ENCODE results near the gene RHCG. TPM values are rescaled to one million over a fixed set of nuclear protein-coding genes. Genes with fewer than 3 reads are reported as not detected.
A peak's percentile ranks its signal among the peaks of the same experiment; 100 is the strongest.

Gene RHCG
- total RNA-seq (under 1 TPM; 0.08 to 0.19 TPM), polyA plus RNA-seq (under 1 TPM; 0.14 to 0.15 TPM)

- H3K9ac ChIP-seq (ENCODE audit: low read depth in 1 of 2, low read length in 2 of 2), result no peak within 1 kb of the TSS
- WGBS, result 6% methylated on average over 55 of the region's 55 CpGs
- no peak for TF ChIP-seq HNF4A (conservative IDR thresholded peaks at IDR 0.05)
- TF ChIP-seq EGR1 (IDR thresholded peaks at IDR 0.05; ENCODE audit: low read depth in 2 of 2), result no peak
- TF ChIP-seq FOXA1 (IDR thresholded peaks at IDR 0.05), result no peak
- TF ChIP-seq FOXA2 (IDR thresholded peaks at IDR 0.05), result no peak
- TF ChIP-seq, protein P1, sequence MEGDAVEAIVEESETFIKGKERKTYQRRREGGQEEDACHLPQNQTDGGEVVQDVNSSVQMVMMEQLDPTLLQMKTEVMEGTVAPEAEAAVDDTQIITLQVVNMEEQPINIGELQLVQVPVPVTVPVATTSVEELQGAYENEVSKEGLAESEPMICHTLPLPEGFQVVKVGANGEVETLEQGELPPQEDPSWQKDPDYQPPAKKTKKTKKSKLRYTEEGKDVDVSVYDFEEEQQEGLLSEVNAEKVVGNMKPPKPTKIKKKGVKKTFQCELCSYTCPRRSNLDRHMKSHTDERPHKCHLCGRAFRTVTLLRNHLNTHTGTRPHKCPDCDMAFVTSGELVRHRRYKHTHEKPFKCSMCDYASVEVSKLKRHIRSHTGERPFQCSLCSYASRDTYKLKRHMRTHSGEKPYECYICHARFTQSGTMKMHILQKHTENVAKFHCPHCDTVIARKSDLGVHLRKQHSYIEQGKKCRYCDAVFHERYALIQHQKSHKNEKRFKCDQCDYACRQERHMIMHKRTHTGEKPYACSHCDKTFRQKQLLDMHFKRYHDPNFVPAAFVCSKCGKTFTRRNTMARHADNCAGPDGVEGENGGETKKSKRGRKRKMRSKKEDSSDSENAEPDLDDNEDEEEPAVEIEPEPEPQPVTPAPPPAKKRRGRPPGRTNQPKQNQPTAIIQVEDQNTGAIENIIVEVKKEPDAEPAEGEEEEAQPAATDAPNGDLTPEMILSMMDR (IDR thresholded peaks at IDR 0.05; ENCODE audit: low read depth, low read length, missing input control), result peak; percentile 21
- TF ChIP-seq, protein P2, sequence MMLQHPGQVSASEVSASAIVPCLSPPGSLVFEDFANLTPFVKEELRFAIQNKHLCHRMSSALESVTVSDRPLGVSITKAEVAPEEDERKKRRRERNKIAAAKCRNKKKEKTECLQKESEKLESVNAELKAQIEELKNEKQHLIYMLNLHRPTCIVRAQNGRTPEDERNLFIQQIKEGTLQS (IDR thresholded peaks at IDR 0.05), result no peak
- TF ChIP-seq RAD21 (IDR thresholded peaks at IDR 0.05), result peak; percentile 18 to 49
- TF ChIP-seq HNF4G (IDR thresholded peaks at IDR 0.05), result no peak
- TF ChIP-seq RXRA (IDR thresholded peaks at IDR 0.05), result no peak
- H3K4me3 ChIP-seq (ENCODE audit: low read depth in 1 of 3, low read length in 3 of 3), result peak within 1 kb of the TSS in 1 of 3 donors; percentile 45
- no peaks in the 10 kb centered on the region for H3K36me3 ChIP-seq (ENCODE audit: control insufficient read depth in 4 of 4, insufficient read depth in 3 of 4, low read depth in 1 of 4, low read length in 3 of 4)
- H3K27ac ChIP-seq (ENCODE audit: low read depth in 1 of 2, low read length in 2 of 2), result no peak within 1 kb of the TSS
- peak; percentile 41 for DNase-seq (ENCODE audit: low spot score)
- H3K4me1 ChIP-seq (ENCODE audit: control insufficient read depth in 4 of 4, insufficient read depth in 4 of 4, low read length in 3 of 4), result peaks cover 0 to 6% (median 4%) of the 10 kb centered on the region in 4 donors
- no peaks in the 10 kb centered on the region for H3K9me3 ChIP-seq (ENCODE audit: control insufficient read depth in 4 of 4, low read length in 3 of 4)
- peaks cover 0 to 4% (median 0%) of the 10 kb centered on the region in 4 donors for H3K27me3 ChIP-seq (ENCODE audit: control insufficient read depth in 4 of 4, insufficient read depth in 4 of 4, low read length in 3 of 4)
Observed at GRCh38 chr15:89496155-89497098, at the start of gene RHCG. TSS of gene RHCG (minus strand) at chr15:89496583. CDS start at chr15:89496544, 39 bp downstream.

GRCh38 chr15:89543389-89543788, 47.0 kb upstream of the RHCG start:
- no peaks in the 10 kb centered on the region for H3K9me3 ChIP-seq (ENCODE audit: control insufficient read depth in 4 of 4, low read length in 3 of 4)
- TF ChIP-seq NR2F2 (IDR thresholded peaks at IDR 0.05) (no peak), RAD21 (IDR thresholded peaks at IDR 0.05) (no peak), HNF4A (conservative IDR thresholded peaks at IDR 0.05) (no peak), SP1 (IDR thresholded peaks at IDR 0.05) (no peak), REST (IDR thresholded peaks at IDR 0.05) (no peak), ZBTB33 (IDR thresholded peaks at IDR 0.05) (no peak), TAF1 (conservative IDR thresholded peaks at IDR 0.05) (no peak), JUND (IDR thresholded peaks at IDR 0.05) (no peak), GABPA (IDR thresholded peaks at IDR 0.05 in 1 of 2, conservative IDR thresholded peaks at IDR 0.05 in 1 of 2) (no peak), FOXA1 (IDR thresholded peaks at IDR 0.05) (no peak), YY1 (IDR thresholded peaks at IDR 0.05) (no peak), RXRA (IDR thresholded peaks at IDR 0.05) (no peak), HNF4G (IDR thresholded peaks at IDR 0.05) (no peak), EGR1 (IDR thresholded peaks at IDR 0.05; ENCODE audit: low read depth in 2 of 2) (no peak), FOXA2 (IDR thresholded peaks at IDR 0.05) (no peak)
- TF ChIP-seq, protein P2 (IDR thresholded peaks at IDR 0.05), result no peak
- TF ChIP-seq, protein P3, sequence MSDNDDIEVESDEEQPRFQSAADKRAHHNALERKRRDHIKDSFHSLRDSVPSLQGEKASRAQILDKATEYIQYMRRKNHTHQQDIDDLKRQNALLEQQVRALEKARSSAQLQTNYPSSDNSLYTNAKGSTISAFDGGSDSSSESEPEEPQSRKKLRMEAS (IDR thresholded peaks at IDR 0.05), result no peak
- TF ChIP-seq, protein P1 (IDR thresholded peaks at IDR 0.05; ENCODE audit: low read depth, low read length, missing input control), result no peak
- no peak overlapping the region for H3K27ac ChIP-seq (ENCODE audit: low read depth in 1 of 2, low read length in 2 of 2)
- H3K27me3 ChIP-seq (ENCODE audit: control insufficient read depth in 4 of 4, insufficient read depth in 4 of 4, low read length in 3 of 4), result peaks cover 0 to under 1% (median 0%) of the 10 kb centered on the region in 4 donors
- H3K4me3 ChIP-seq (ENCODE audit: low read depth in 1 of 3, low read length in 3 of 3), result no peak overlapping the region
- H3K36me3 ChIP-seq (ENCODE audit: control insufficient read depth in 4 of 4, insufficient read depth in 3 of 4, low read depth in 1 of 4, low read length in 3 of 4), result no peaks in the 10 kb centered on the region
- H3K9ac ChIP-seq (ENCODE audit: low read depth in 1 of 2, low read length in 2 of 2), result no peak overlapping the region
- no peak for DNase-seq (ENCODE audit: low spot score)
- no peaks in the 10 kb centered on the region for H3K4me1 ChIP-seq (ENCODE audit: control insufficient read depth in 4 of 4, insufficient read depth in 4 of 4, low read length in 3 of 4)
- 93% methylated on average over 4 of the region's 4 CpGs for WGBS
